Liver (tissue), 9 donors: ENCODE measurements around the gene POFUT2. TPM values are rescaled to one million over a fixed set of nuclear protein-coding genes. Genes with fewer than 3 reads are reported as not detected.
"Not testable (repeated sequence)": the region's sequence is repeated elsewhere in the genome, so short reads cannot be mapped to it uniquely, and the experiment has no call there.

Source experiments
- DNase-seq: peaks from one replicate; pipeline ENCODE4 v3.0.0-alpha.2; 2017; ENCODE audit warnings: low spot score
- H3K27ac ChIP-seq, 2 donors: one replicate each; pipeline ENCODE4 v1.7.0; 2013; ENCODE audit warnings: inconsistent platforms in 2 of 2, low read length in 2 of 2, control low read depth in 1 of 2, low read depth in 1 of 2, mild to moderate bottlenecking in 1 of 2
- H3K27me3 ChIP-seq, 4 donors: one replicate each; pipeline versions ENCODE4 v1.6.1 to v1.7.0; 2013; ENCODE audit warnings: low read length in 3 of 4, inconsistent platforms in 1 of 4, mild to moderate bottlenecking in 1 of 4, moderate library complexity in 1 of 4; ENCODE audit not compliant: control insufficient read depth in 4 of 4, insufficient read depth in 4 of 4
- H3K36me3 ChIP-seq, 4 donors: one replicate each; pipeline versions ENCODE4 v1.6.1 to v1.7.0; 2013; ENCODE audit warnings: low read length in 3 of 4, mild to moderate bottlenecking in 3 of 4, low read depth in 1 of 4, moderate library complexity in 1 of 4; ENCODE audit not compliant: control insufficient read depth in 4 of 4, insufficient read depth in 3 of 4
- H3K4me1 ChIP-seq, 4 donors: one replicate each; pipeline versions ENCODE4 v1.6.1 to v1.7.0; 2013; ENCODE audit warnings: low read length in 3 of 4, mild to moderate bottlenecking in 3 of 4, moderate library complexity in 1 of 4; ENCODE audit not compliant: control insufficient read depth in 4 of 4, insufficient read depth in 4 of 4
- H3K4me3 ChIP-seq, 3 donors: one replicate each; pipeline versions ENCODE4 v1.6.1 to v1.7.0; 2013; ENCODE audit warnings: low read length in 3 of 3, control low read depth in 1 of 3, low read depth in 1 of 3, mild to moderate bottlenecking in 1 of 3
- H3K9ac ChIP-seq, 2 donors: one replicate each; pipeline ENCODE4 v1.7.0; 2013; ENCODE audit warnings: low read length in 2 of 2, mild to moderate bottlenecking in 2 of 2, moderate library complexity in 2 of 2, control low read depth in 1 of 2, low read depth in 1 of 2
- H3K9me3 ChIP-seq, 4 donors: one replicate each; pipeline versions ENCODE4 v1.6.1 to v1.7.0; 2013; ENCODE audit warnings: low read length in 3 of 4; ENCODE audit not compliant: control insufficient read depth in 4 of 4
- EGR1 ChIP-seq, 2 donors: IDR thresholded peaks; 2 replicates each; pipeline ENCODE4 v1.6.1; 2016 to 2018; ENCODE audit warnings: antibody characterized with exemption in 2 of 2, low read depth in 2 of 2
- FOXA1 ChIP-seq: IDR thresholded peaks from 2 replicates; pipeline ENCODE4 v1.6.1; 2016; ENCODE audit warnings: antibody characterized with exemption
- FOXA2 ChIP-seq: IDR thresholded peaks from 2 replicates; pipeline ENCODE4 v1.6.1; 2016; ENCODE audit warnings: antibody characterized with exemption
- GABPA ChIP-seq, 2 donors: IDR thresholded peaks in 1 of 2; conservative IDR thresholded peaks in 1 of 2; 2 replicates each; pipeline ENCODE4 v1.6.1; 2016; ENCODE audit warnings: antibody characterized with exemption in 2 of 2, mild to moderate bottlenecking in 1 of 2, moderate library complexity in 1 of 2
- HNF4A ChIP-seq, 2 donors: conservative IDR thresholded peaks; 2 replicates each; pipeline ENCODE4 v1.6.1; 2016; ENCODE audit warnings: antibody characterized with exemption in 2 of 2, mild to moderate bottlenecking in 2 of 2
- HNF4G ChIP-seq: IDR thresholded peaks from 2 replicates; pipeline ENCODE4 v1.6.1; 2016; ENCODE audit warnings: antibody characterized with exemption
- JUND ChIP-seq, 2 donors: IDR thresholded peaks; 2 replicates each; pipeline ENCODE4 v1.6.1; 2016; ENCODE audit warnings: antibody characterized with exemption in 2 of 2
- NR2F2 ChIP-seq: IDR thresholded peaks from 2 replicates; pipeline ENCODE4 v1.6.1; 2016; ENCODE audit warnings: antibody characterized with exemption
- RAD21 ChIP-seq, 2 donors: IDR thresholded peaks; 2 replicates each; pipeline ENCODE4 v1.6.1; 2016; ENCODE audit warnings: antibody characterized with exemption in 2 of 2, mild to moderate bottlenecking in 2 of 2
- RXRA ChIP-seq, 2 donors: IDR thresholded peaks; 2 replicates each; pipeline ENCODE4 v1.6.1; 2017 to 2018; ENCODE audit warnings: antibody characterized with exemption in 2 of 2, mild to moderate bottlenecking in 1 of 2
- SP1 ChIP-seq: IDR thresholded peaks from 2 replicates; pipeline ENCODE4 v1.6.1; 2018; ENCODE audit warnings: antibody characterized with exemption, mild to moderate bottlenecking
- TAF1 ChIP-seq: conservative IDR thresholded peaks from 2 replicates; pipeline ENCODE4 v1.6.1; 2016; ENCODE audit warnings: antibody characterized with exemption, mild to moderate bottlenecking
- YY1 ChIP-seq: IDR thresholded peaks from 2 replicates; pipeline ENCODE4 v1.6.1; 2016; ENCODE audit warnings: antibody characterized with exemption, mild to moderate bottlenecking
- WGBS: extraction: QIAGEN DNeasy Blood & Tissue Kit; methylation state at CpG from one replicate; pipeline ENCODE4 v1.1.7; 2013; 5-methylcytosine and 5-hydroxymethylcytosine counted together
- polyA plus RNA-seq, 2 donors: library from polyadenylated mRNA; stranded (reverse) in 1 of 2; unstranded in 1 of 2; fragments of 200-250 nt in 1 of 2; fragments of >200 nt in 1 of 2; fragmentation: Nextera tagmentation in 1 of 2; extraction: Ambion mirVana in 1 of 2; gene quantifications; one replicate each; pipeline versions ENCODE4 v1.2.1 to v1.2.3, GENCODE V29; 2013 to 2015
- total RNA-seq, 2 donors: library from RNA; depleted of rRNA; stranded (reverse); fragments of >200 nt; gene quantifications; one replicate each; pipeline ENCODE4 v1.2.3, GENCODE V29; 2014
- TF ChIP-seq, protein P1 (sequence below): IDR thresholded peaks from 2 replicates; pipeline ENCODE4 v1.6.1; 2016; ENCODE audit warnings: antibody characterized with exemption, mild to moderate bottlenecking
- TF ChIP-seq, protein P2 (sequence below): IDR thresholded peaks from 2 replicates; pipeline ENCODE4 v1.6.1; 2016; ENCODE audit warnings: antibody characterized with exemption
- TF ChIP-seq, protein P3 (sequence below): IDR thresholded peaks from 2 replicates; pipeline ENCODE4 v1.6.1; 2016; ENCODE audit warnings: antibody characterized with exemption
- TF ChIP-seq, protein P4 (sequence below): IDR thresholded peaks from 2 replicates; pipeline ENCODE4 v1.6.1; 2016; ENCODE audit warnings: antibody characterized with exemption
- TF ChIP-seq, protein P5 (sequence below): fragments of 150-350 bp; IDR thresholded peaks from 2 replicates; pipeline ENCODE4 v1.5.1; 2017; ENCODE audit warnings: improper control_type of control experiment, low read depth, low read length; ENCODE audit not compliant: missing input control
- donor health status: healthy.
- donor health status: healthy.
- donor health status: healthy.
- donor health status: healthy.
- donor health status: healthy.

The POFUT2 gene
- total and polyA plus RNA-seq, 4 donors: 3.3 to 15.6 (median 7.9) TPM

DNA sequence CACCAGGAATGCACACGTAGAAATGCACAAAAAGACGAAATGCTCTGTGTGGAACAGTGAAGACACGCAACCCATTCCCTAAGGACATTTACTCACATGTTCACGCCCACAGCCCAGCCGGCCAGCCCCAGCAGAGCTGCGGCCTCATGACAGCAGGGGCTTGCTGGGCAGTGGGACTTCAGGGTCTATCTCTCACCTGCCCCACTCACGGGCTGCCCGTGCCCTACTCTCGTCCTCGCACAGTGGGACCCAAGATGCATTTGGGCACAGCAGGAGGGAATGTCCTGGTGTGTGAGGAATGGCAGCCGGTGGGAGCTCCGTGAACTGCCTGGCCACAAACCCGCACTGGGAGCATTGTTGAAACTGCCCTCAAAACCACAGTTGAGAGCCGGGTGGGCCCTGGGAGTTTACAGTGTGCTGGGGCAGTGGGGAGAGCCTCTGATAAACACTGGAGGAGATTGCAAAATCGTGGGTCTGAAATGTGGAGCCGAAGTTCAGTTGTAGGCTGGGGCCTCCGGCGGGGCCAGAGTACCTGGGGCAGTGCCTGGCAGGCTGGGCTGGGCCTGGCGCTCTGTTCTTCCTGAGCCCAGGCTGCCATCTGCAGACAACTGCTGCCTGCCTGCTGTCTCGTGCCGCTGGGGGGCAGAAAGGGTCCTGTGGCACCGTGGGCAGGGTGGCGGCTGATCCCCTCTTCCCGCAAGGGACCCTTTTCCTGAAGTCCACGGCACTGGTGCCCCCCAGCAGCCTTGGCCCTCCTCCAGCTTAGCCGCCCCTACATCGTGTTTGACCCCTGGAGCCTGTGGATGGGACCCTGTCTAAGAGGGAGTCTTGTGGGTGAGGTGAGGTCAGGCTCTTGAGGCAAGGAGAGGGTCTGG lies 20.7 kb upstream of the POFUT2 start:
- H3K27ac ChIP-seq: peak overlapping the region; percentile 63 to 67
- WGBS: 43% methylated on average over 27 of the region's 27 CpGs
- no peaks in the 10 kb centered on the region for H3K27me3 ChIP-seq
- H3K9ac ChIP-seq: no peak overlapping the region
- DNase-seq: peak; percentile 57
- H3K36me3 ChIP-seq: no peaks in the 10 kb centered on the region
- H3K4me1 ChIP-seq: peaks cover 8 to 31% (median 22%) of the 10 kb centered on the region in 4 donors
- TF ChIP-seq, protein P1, sequence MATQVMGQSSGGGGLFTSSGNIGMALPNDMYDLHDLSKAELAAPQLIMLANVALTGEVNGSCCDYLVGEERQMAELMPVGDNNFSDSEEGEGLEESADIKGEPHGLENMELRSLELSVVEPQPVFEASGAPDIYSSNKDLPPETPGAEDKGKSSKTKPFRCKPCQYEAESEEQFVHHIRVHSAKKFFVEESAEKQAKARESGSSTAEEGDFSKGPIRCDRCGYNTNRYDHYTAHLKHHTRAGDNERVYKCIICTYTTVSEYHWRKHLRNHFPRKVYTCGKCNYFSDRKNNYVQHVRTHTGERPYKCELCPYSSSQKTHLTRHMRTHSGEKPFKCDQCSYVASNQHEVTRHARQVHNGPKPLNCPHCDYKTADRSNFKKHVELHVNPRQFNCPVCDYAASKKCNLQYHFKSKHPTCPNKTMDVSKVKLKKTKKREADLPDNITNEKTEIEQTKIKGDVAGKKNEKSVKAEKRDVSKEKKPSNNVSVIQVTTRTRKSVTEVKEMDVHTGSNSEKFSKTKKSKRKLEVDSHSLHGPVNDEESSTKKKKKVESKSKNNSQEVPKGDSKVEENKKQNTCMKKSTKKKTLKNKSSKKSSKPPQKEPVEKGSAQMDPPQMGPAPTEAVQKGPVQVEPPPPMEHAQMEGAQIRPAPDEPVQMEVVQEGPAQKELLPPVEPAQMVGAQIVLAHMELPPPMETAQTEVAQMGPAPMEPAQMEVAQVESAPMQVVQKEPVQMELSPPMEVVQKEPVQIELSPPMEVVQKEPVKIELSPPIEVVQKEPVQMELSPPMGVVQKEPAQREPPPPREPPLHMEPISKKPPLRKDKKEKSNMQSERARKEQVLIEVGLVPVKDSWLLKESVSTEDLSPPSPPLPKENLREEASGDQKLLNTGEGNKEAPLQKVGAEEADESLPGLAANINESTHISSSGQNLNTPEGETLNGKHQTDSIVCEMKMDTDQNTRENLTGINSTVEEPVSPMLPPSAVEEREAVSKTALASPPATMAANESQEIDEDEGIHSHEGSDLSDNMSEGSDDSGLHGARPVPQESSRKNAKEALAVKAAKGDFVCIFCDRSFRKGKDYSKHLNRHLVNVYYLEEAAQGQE: peak; percentile 25
- TF ChIP-seq YY1: peak; percentile 59
- no peak for TF ChIP-seq TAF1
- TF ChIP-seq HNF4A (conservative IDR thresholded peaks at IDR 0.05): peak; percentile 89 to 90
- no peak for TF ChIP-seq EGR1 (IDR thresholded peaks at IDR 0.05; ENCODE audit: low read depth in 2 of 2)
- TF ChIP-seq RXRA (IDR thresholded peaks at IDR 0.05): peak; percentile 70 to 78
- TF ChIP-seq FOXA1: no peak
- TF ChIP-seq FOXA2: no peak
- TF ChIP-seq, protein P2, sequence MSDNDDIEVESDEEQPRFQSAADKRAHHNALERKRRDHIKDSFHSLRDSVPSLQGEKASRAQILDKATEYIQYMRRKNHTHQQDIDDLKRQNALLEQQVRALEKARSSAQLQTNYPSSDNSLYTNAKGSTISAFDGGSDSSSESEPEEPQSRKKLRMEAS: peak; percentile 54
- TF ChIP-seq, protein P3, sequence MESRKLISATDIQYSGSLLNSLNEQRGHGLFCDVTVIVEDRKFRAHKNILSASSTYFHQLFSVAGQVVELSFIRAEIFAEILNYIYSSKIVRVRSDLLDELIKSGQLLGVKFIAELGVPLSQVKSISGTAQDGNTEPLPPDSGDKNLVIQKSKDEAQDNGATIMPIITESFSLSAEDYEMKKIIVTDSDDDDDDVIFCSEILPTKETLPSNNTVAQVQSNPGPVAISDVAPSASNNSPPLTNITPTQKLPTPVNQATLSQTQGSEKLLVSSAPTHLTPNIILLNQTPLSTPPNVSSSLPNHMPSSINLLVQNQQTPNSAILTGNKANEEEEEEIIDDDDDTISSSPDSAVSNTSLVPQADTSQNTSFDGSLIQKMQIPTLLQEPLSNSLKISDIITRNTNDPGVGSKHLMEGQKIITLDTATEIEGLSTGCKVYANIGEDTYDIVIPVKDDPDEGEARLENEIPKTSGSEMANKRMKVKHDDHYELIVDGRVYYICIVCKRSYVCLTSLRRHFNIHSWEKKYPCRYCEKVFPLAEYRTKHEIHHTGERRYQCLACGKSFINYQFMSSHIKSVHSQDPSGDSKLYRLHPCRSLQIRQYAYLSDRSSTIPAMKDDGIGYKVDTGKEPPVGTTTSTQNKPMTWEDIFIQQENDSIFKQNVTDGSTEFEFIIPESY: no peak
- no peak for TF ChIP-seq HNF4G
- TF ChIP-seq SP1: peak; percentile 80
- peak; percentile 51 to 66 for TF ChIP-seq RAD21 (IDR thresholded peaks at IDR 0.05)
- TF ChIP-seq, protein P4, sequence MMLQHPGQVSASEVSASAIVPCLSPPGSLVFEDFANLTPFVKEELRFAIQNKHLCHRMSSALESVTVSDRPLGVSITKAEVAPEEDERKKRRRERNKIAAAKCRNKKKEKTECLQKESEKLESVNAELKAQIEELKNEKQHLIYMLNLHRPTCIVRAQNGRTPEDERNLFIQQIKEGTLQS: no peak
- TF ChIP-seq, protein P5, sequence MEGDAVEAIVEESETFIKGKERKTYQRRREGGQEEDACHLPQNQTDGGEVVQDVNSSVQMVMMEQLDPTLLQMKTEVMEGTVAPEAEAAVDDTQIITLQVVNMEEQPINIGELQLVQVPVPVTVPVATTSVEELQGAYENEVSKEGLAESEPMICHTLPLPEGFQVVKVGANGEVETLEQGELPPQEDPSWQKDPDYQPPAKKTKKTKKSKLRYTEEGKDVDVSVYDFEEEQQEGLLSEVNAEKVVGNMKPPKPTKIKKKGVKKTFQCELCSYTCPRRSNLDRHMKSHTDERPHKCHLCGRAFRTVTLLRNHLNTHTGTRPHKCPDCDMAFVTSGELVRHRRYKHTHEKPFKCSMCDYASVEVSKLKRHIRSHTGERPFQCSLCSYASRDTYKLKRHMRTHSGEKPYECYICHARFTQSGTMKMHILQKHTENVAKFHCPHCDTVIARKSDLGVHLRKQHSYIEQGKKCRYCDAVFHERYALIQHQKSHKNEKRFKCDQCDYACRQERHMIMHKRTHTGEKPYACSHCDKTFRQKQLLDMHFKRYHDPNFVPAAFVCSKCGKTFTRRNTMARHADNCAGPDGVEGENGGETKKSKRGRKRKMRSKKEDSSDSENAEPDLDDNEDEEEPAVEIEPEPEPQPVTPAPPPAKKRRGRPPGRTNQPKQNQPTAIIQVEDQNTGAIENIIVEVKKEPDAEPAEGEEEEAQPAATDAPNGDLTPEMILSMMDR: no peak
- TF ChIP-seq GABPA (IDR thresholded peaks at IDR 0.05 in 1 of 2, conservative IDR thresholded peaks at IDR 0.05 in 1 of 2): no peak
- TF ChIP-seq NR2F2: no peak
- no peak for TF ChIP-seq JUND (IDR thresholded peaks at IDR 0.05)
- H3K4me3 ChIP-seq: no peak overlapping the region
- H3K9me3 ChIP-seq: no peaks in the 10 kb centered on the region

DNA sequence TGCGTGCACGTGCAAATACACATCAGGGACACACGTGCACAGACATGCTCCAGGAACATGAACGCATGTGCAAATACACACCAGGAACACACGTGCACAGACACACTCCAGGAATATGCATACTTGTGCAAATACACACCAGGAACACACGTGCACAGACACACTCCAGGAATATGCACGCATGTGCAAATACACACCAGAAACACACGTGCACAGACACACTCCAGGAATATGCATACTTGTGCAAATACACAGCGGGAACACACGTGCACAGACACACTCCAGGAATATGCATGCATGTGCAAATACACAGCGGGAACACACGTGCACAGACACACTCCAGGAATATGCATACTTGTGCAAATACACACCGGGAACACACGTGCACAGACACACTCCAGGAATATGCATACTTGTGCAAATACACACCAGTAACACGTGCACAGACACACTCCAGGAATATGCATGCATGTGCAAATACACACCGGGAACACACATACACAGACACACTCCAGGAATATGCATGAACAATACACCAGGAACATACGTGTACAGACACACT lies 20.0 kb upstream of the POFUT2 start:
- not testable (repeated sequence) for H3K4me3 ChIP-seq, H3K9ac ChIP-seq, H3K9me3 ChIP-seq, H3K27me3 ChIP-seq, H3K36me3 ChIP-seq, DNase-seq
- Histone ChIP-seq H3K27ac (peak overlapping the region in 1 of 2 donors; percentile 57), H3K4me1 (peaks cover 8 to 31% (median 22%) of the 10 kb centered on the region in 4 donors)
- 88% methylated on average over 17 of the region's 17 CpGs for WGBS
